GM19099 (cell line): Measurements from ENCODE around the gene PDE1A.

Source experiments
- POLR2A ChIP-seq: IDR thresholded peaks from 3 replicates; pipeline ENCODE4 v1.6.1; 2011; ENCODE audit warnings: low read depth; ENCODE audit not compliant: insufficient read length; ENCODE audit errors: extremely low read depth

PDE1A gene

DNA sequence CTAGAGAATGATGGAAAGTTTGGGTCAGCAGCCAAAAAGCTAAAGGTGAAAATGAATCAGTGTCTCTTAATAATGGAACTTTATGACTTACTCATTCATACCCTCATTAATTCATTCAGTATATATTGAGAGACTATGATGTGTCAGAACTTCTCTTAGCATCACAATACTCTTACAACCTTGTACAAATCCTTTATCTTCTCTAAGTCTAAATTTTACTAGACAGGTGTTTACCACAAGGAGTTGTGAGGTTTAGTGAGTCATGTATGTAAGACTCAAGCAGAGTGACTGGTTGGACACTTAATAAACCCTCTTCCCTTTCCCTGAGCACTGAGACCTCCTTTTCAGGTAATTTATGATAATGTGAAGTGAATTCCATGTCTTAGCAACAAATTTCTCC, 311.6 kb downstream of the PDE1A start:
- TF ChIP-seq POLR2A: no peak

DNA sequence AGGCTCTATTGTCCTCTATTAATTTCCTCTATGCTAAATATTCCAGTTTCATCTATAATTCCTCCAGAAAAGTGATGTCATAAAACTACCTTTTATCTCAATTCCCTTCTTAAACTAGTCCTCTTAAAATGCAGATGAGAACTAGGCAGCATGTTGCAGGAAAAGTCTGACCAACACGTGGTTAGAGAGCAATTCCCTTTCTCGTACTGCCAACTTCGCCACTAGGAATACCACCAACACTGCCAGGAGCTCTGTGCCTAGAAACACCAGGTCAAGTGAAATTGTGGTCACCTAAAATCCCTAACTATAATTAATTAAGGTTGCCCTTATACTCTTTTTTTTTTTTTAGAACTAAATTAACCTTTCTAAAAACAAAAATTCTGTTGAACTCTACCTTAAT, 313.5 kb downstream of the PDE1A start:
- TF ChIP-seq POLR2A: no peak

- TF ChIP-seq POLR2A: no peak
Observed at GRCh38 chr2:182110347-182110746, 316.5 kb downstream of the PDE1A start.

DNA sequence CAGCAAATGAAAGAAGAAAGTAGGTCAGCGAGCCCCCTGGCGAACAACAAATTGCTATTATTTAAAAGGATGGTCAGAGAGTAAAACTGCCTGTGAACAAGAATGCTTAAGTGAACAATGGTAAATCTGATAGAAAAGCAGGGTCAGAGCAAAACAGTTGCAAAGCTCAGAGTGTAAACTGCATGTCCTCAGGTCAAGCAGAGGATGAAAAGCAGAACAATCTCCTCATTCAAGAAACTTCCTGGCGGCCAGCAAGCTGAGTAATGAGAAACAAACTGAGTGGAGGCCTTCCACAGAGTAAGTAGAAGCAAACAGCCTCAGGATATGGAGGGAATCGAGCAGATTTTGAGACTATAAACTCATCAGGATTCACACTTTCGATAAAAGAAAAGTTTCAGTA, 323.3 kb downstream of the PDE1A start:
- TF ChIP-seq POLR2A: no peak

DNA sequence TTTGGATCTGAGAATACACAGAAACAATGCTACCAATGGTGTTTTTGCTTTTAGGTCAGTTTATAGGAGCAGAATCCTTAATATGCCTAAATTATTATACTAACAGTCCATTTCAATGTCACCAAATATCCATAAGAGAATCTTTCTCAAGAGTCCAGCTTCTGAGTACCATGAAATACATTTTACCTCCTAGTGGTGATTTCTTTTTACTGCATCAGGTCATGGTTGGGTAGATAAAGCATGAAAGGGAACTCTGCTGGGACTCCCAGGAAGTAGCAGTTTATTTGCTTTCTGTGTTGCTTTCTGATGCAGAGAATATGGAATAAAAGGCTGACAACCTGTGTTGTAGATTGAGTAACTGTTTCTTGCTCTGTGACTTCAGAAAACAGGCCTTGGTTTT, 325.6 kb downstream of the PDE1A start:
- TF ChIP-seq POLR2A: no peak

GRCh38 chr2:182098648-182099047, 328.2 kb downstream of the PDE1A start:
- TF ChIP-seq POLR2A: no peak

GRCh38 chr2:182097571-182098164, 329.2 kb downstream of the PDE1A start:
- TF ChIP-seq POLR2A: no peak

- TF ChIP-seq POLR2A: no peak
Observed at GRCh38 chr2:182090486-182090885, 336.4 kb downstream of the PDE1A start.
